Astrocyte (in vitro differentiated cells and primary cell): ENCODE measurements around the gene PRG2.

Experiments used
- EZH2 ChIP-seq: IDR thresholded peaks from 2 replicates; pipeline ENCODE4 v1.6.1; 2012; ENCODE audit warnings: mild to moderate bottlenecking, low read length, inconsistent platforms; ENCODE audit not compliant: insufficient read depth
- TF ChIP-seq, protein P1 (sequence below): IDR thresholded peaks from 2 replicates; pipeline ENCODE4 v1.5.1; 2011; ENCODE audit warnings: low read depth, mild to moderate bottlenecking, inconsistent platforms, low read length, moderate library complexity; ENCODE audit not compliant: insufficient read depth

GRCh38 chr11:57343825-57344224 is 46.6 kb downstream of the PRG2 start:
- TF ChIP-seq, protein P1, sequence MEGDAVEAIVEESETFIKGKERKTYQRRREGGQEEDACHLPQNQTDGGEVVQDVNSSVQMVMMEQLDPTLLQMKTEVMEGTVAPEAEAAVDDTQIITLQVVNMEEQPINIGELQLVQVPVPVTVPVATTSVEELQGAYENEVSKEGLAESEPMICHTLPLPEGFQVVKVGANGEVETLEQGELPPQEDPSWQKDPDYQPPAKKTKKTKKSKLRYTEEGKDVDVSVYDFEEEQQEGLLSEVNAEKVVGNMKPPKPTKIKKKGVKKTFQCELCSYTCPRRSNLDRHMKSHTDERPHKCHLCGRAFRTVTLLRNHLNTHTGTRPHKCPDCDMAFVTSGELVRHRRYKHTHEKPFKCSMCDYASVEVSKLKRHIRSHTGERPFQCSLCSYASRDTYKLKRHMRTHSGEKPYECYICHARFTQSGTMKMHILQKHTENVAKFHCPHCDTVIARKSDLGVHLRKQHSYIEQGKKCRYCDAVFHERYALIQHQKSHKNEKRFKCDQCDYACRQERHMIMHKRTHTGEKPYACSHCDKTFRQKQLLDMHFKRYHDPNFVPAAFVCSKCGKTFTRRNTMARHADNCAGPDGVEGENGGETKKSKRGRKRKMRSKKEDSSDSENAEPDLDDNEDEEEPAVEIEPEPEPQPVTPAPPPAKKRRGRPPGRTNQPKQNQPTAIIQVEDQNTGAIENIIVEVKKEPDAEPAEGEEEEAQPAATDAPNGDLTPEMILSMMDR: no peak
- no peak for TF ChIP-seq EZH2
